NCI-H1092 treated with DMSO at 0.1 percent for 48 hours (cell line): ENCODE data around the gene GALNT18.

Experiments used
- DNase-seq: peaks from one replicate; lab custom pipeline; 2025; lab: John Stamatoyannopoulos, UW

GALNT18 gene

GRCh38 chr11:11565636-11566035 is 56.2 kb downstream of the GALNT18 start:
- DNase-seq: no peak

- no peak for DNase-seq
Measured at GRCh38 chr11:11563200-11563975, 58.4 kb downstream of the GALNT18 start.

- no peak for DNase-seq
Measured at GRCh38 chr11:11561991-11562390, 59.8 kb downstream of the GALNT18 start.

GRCh38 chr11:11558826-11559225 is 63.0 kb downstream of the GALNT18 start:
- DNase-seq: no peak

- peak; percentile 9 for DNase-seq
Measured at GRCh38 chr11:11558396-11558795, 63.4 kb downstream of the GALNT18 start.

GRCh38 chr11:11555208-11555607 is 66.6 kb downstream of the GALNT18 start:
- DNase-seq: peak; percentile 95

- DNase-seq: peak; percentile 54
Measured at GRCh38 chr11:11553573-11553972, 68.2 kb downstream of the GALNT18 start.

GRCh38 chr11:11552529-11553087 is 69.2 kb downstream of the GALNT18 start:
- no peak for DNase-seq

- DNase-seq: no peak
Measured at GRCh38 chr11:11550534-11550933, 71.3 kb downstream of the GALNT18 start.

GRCh38 chr11:11545285-11546275 is 76.2 kb downstream of the GALNT18 start:
- no peak for DNase-seq

GRCh38 chr11:11543656-11544055 is 78.1 kb downstream of the GALNT18 start:
- no peak for DNase-seq

- no peak for DNase-seq
Measured at GRCh38 chr11:11540157-11540556, 81.6 kb downstream of the GALNT18 start.

- peak; percentile 83 for DNase-seq
Measured at GRCh38 chr11:11538277-11538960, 83.4 kb downstream of the GALNT18 start.

GRCh38 chr11:11537871-11538270 is 83.9 kb downstream of the GALNT18 start:
- peak; percentile 82 for DNase-seq

GRCh38 chr11:11537372-11537771 is 84.4 kb downstream of the GALNT18 start:
- DNase-seq: peak; percentile 39

- DNase-seq: no peak
Measured at GRCh38 chr11:11536650-11537049, 85.2 kb downstream of the GALNT18 start.

GRCh38 chr11:11535611-11536010 is 86.2 kb downstream of the GALNT18 start:
- peak; percentile 32 for DNase-seq

GRCh38 chr11:11534981-11535380 is 86.8 kb downstream of the GALNT18 start:
- DNase-seq: peak; percentile 93

GRCh38 chr11:11533751-11534150 is 88.1 kb downstream of the GALNT18 start:
- DNase-seq: peak; percentile 85

- no peak for DNase-seq
Measured at GRCh38 chr11:11533057-11533456, 88.7 kb downstream of the GALNT18 start.

GRCh38 chr11:11532574-11532973 is 89.2 kb downstream of the GALNT18 start:
- peak; percentile 48 for DNase-seq
